Body of pancreas (tissue), 4 donors: ENCODE results near the gene NGFR.

Source experiments
- CTCF ChIP-seq, 7 experiments: fragments of 450-650 bp in 4 of 7; fragments of 200-600 bp in 3 of 7; sonication (generic) in 3 of 7; IDR thresholded peaks; one replicate each; pipeline ENCODE4 v1.5.1; 2016 to 2019; ENCODE audit warnings: antibody characterized with exemption in 7 of 7
- POLR2A ChIP-seq, 3 donors: fragments of 450-650 bp; IDR thresholded peaks; one replicate each; pipeline ENCODE4 v1.6.1; 2016; ENCODE audit warnings: antibody characterized with exemption in 3 of 3, mild to moderate bottlenecking in 2 of 3

DNA sequence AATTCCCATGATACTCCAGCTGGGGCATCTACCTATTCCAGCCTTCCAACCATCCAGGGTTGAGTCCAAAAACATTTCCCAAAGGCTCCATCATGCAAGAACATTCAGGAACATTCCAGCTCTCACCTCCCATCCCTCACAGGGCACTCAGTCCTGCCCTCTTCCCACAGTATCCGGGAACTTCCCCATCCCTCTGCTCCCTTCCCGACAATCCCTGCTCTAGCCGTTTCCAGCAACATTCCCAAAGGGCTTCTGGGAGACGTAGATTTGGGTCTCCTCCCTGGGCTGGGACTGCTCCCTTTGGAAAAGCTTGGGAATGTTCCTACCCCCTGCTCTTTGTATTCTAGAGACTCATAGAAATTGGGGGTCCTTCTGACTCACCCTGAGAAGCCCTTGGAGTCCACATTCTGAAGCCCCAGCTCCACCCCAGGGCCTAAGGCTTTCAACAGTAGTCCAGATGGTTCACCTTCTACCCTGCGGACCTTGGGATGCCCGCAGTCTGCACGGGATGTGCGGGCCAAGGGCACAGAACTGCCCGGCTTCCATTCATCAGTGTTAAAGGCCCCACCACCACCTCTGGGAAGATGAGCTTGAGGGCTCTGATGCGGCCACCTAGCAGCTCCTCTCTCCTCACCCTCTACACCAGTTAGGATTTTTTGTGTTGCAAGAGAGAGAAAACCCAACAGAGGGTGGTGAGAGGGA, 25.4 kb downstream of the NGFR start:
- no peak for TF ChIP-seq CTCF (IDR thresholded peaks at IDR 0.05)
- TF ChIP-seq POLR2A (IDR thresholded peaks at IDR 0.05) = no peak
